IPS-15b (cell line): Measurements from ENCODE around the gene CCDC197.

Experiments
- H3K27me3 ChIP-seq: one replicate; pipeline ENCODE4 v1.6.1; 2013; ENCODE audit warnings: low read length; ENCODE audit not compliant: control insufficient read depth, insufficient read depth
- H3K36me3 ChIP-seq: one replicate; pipeline ENCODE4 v1.6.1; 2013; ENCODE audit warnings: low read length; ENCODE audit not compliant: control insufficient read depth, insufficient read depth
- H3K4me1 ChIP-seq: one replicate; pipeline ENCODE4 v1.6.1; 2013; ENCODE audit warnings: mild to moderate bottlenecking, low read length; ENCODE audit not compliant: control insufficient read depth, insufficient read depth
- H3K4me3 ChIP-seq: one replicate; pipeline ENCODE4 v1.5.1; 2013; ENCODE audit warnings: low read depth, low read length
- H3K9ac ChIP-seq: one replicate; pipeline ENCODE4 v1.6.1; 2013; ENCODE audit warnings: low read depth, mild to moderate bottlenecking, low read length
- H3K9me3 ChIP-seq: one replicate; pipeline ENCODE4 v1.6.1; 2013; ENCODE audit warnings: mild to moderate bottlenecking, low read length; ENCODE audit not compliant: control insufficient read depth, insufficient read depth

CCDC197 gene

DNA sequence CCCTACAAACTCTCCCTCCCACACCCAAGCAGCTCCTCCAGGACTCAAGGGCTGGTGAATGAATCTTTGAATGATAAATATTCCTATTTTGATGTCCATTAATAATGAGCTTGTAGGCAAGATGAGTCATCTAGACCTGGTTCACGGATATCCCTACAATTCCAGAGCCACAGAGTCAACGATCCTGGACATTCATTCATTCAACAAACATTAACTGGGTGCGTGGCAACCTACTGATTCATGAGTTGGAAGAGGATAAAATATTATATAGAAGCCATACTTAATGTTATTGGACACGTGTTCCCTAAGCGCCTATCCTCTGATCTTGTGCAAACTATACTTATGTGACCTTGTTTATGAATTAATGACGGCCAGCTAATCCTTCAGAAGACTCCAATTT, 28.6 kb downstream of the CCDC197 start:
- H3K36me3 ChIP-seq: no peaks in the 10 kb centered on the region
- H3K27me3 ChIP-seq: peaks cover 3% of the 10 kb centered on the region
- peaks cover 4% of the 10 kb centered on the region for H3K4me1 ChIP-seq
- peak overlapping the region; percentile 19 for H3K4me3 ChIP-seq
- H3K9me3 ChIP-seq: no peaks in the 10 kb centered on the region
- no peak overlapping the region for H3K9ac ChIP-seq

DNA sequence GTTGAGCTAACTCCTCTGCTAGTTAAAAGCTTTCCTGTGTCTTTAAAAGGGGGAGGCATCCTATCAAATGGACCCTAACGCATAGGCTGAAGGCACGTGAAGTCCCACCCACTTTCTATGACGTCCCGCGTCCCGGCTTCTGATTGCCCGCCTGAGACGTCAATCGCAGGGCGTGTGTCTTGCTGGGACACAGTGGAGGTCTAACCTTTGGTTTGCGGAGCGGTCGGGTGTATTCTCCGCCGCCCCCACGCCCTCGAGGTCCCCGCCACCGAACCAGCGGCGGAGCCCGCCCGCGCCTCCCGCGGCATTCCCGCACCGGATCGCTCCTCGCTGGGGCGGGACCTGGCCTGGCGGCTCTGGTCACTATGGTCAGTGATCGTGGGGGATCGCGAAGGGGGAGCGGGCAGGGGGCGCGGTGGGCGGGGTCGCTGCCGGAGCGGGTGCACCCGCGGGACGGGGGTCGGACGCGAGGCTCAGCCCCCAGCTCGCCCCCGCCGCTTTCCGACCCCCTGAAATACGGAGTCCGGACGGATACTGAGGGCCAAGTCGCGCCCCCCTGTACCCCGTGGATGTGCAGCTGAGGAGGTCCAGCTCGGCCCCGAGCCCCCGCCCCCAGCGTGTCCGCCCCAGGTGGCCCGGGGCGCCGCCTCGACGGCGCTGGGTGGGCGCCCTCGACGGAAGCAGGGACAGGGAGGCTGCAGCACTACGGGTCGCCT, 29.2 kb downstream of the CCDC197 start, which contains the start of gene OTUB2:
TSS of gene OTUB2 (plus strand) at position 168 of the 716 bp plus-strand sequence. CDS start at position 366, 198 bp downstream.
- Histone ChIP-seq H3K4me1 (peaks cover 4% of the 10 kb centered on the region), H3K27me3 (peaks cover 3% of the 10 kb centered on the region), H3K9ac (no peak within 1 kb of the TSS), H3K9me3 (no peaks in the 10 kb centered on the region), H3K36me3 (no peaks in the 10 kb centered on the region), H3K4me3 (peak within 1 kb of the TSS; percentile 46)

DNA sequence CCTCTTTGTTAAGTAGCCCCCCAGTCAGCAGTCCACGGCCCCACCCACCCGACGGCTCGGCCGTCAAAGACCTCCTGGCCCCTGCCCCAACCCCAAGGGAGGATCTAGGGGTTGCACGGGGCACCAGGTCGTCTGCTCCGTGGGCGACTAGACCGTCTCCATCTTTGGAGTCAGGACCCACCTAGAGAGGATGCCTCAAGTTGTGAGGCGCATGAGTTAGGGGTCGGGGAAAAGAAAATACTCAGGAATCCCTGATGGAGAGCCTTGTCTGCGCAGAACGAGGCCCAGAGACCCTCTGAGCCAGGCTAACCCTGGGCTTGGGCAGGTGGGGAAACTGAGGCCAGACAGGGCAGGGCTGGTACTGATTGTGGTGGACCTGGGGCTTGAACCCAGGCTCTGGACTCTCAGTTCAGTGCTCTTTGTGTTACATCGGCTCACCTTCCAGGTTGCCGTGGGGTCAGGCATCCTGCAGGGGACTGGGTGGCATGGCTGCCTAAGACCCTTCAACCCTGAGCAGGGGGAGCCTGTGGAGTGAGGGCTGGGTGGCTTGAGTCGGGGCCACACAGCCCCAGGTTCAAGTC, 29.9 kb downstream of the CCDC197 start:
- Histone ChIP-seq H3K27me3 (peaks cover 3% of the 10 kb centered on the region), H3K4me1 (peaks cover 2% of the 10 kb centered on the region), H3K36me3 (no peaks in the 10 kb centered on the region), H3K9ac (no peak overlapping the region), H3K4me3 (peak overlapping the region; percentile 46), H3K9me3 (no peaks in the 10 kb centered on the region)

DNA sequence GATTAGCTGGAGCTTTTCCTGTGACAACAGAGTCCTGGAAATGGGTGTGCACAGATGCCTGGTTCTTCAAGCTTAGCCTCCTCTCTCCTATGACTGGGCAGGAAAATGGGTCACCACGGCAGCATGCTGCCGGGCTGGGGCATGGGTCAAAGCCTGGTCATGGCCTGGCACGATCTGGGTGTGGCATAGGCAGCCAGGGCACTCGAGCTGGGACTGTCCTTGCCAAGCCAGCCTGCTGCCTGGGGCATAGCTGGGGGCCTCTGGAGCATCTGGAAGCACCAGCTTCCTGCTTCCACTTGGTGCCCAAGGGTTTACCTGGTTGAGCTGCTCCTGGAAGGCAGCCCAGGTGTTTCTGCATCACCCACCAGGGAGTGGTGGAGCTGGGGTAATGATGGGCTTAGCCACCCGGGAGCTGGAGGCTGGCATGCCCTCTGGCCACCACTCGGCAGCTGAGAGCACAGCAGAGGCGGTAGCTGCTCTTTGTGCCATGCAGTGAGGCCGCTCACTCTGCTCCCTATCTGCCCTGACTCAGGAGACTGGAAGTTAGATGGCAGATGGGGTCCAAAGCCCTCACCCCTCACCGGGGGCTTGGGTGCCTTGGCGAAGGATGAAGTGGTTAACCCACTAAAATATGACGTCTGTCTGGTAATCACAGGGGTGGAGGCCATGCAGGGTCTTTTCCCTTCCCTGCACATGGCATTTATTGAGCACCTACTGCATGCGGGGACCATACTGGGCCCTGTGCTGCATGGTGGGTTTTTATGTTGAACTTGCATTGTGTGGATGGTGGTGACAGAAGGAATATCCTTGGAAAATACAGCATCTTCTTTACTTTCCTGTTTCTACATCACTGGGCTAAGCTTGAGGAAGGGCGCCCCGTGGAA, 30.7 kb downstream of the CCDC197 start:
- Histone ChIP-seq H3K4me1 (peaks cover 2% of the 10 kb centered on the region), H3K36me3 (no peaks in the 10 kb centered on the region), H3K9me3 (no peaks in the 10 kb centered on the region), H3K4me3 (no peak overlapping the region), H3K9ac (no peak overlapping the region), H3K27me3 (peaks cover 3% of the 10 kb centered on the region)

DNA sequence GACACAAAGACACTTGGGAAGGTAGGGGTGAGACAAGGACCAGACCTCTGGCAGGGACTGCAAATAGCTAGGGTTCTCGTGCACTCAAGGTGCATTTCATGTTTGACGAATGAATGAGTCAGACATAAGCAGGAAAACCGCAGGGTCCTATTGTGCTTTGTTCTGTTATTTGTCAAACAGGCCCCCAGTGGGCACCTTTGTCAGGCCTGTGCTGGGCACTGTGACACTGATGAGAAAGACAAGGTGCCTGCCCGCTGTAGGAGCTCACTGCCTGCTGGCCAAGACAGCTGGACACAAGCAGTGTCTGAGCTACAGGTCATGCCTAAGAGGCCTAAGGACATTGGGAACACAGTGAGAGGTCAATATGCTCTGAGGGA, 31.3 kb downstream of the CCDC197 start:
- Histone ChIP-seq H3K4me3 (no peak overlapping the region), H3K9ac (no peak overlapping the region), H3K9me3 (no peaks in the 10 kb centered on the region), H3K4me1 (peaks cover 2% of the 10 kb centered on the region), H3K36me3 (no peaks in the 10 kb centered on the region), H3K27me3 (peaks cover 3% of the 10 kb centered on the region)

DNA sequence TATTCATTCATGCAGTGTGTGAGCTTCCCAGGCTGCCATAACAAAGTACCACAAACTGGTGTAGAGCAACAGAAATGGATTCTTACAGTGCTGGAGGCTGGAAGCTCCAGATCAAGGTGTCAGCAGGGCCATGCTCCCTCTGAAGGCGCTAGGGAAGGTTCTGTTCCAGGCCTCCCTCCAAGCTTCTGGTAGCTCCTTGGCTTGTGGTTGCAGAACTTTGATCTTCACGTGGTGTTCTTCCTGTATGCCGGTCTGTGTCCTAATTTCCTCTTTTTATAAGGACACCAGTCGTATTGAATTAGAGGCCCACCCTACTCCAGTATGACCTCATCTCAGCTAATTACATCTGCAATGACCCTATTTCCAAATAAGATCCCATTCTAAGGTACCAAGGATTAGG, 32.2 kb downstream of the CCDC197 start:
- H3K4me3 ChIP-seq: no peak overlapping the region
- peaks cover 3% of the 10 kb centered on the region for H3K27me3 ChIP-seq
- H3K4me1 ChIP-seq: peaks cover 2% of the 10 kb centered on the region
- no peaks in the 10 kb centered on the region for H3K9me3 ChIP-seq
- no peaks in the 10 kb centered on the region for H3K36me3 ChIP-seq
- no peak overlapping the region for H3K9ac ChIP-seq

DNA sequence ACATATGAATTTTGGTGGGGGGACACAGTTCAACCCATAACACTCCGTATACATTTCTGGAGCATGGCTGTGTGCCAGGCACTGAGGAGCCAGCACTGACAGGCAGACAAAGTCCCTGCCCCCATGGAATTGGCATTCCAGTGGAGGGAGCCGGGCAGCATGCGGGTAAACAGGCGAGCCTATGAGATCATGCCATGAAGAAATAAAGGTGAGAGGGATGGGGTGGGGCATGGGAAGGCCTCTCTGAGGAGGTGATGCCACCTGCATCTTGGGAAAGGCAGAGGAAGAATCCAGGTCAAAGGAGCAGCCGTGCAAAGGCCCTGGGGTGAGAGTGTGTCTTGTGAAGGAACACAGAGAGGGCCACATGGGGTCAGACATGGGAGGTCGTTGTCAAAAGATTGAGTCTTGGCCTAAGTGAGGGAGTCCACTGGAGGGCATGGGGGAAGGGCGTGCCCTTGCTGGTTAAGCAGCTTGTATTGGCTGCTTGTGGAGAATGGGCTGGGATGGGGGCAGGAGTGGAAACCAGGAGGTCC, 32.6 kb downstream of the CCDC197 start:
- Histone ChIP-seq H3K36me3 (no peaks in the 10 kb centered on the region), H3K9ac (no peak overlapping the region)

DNA sequence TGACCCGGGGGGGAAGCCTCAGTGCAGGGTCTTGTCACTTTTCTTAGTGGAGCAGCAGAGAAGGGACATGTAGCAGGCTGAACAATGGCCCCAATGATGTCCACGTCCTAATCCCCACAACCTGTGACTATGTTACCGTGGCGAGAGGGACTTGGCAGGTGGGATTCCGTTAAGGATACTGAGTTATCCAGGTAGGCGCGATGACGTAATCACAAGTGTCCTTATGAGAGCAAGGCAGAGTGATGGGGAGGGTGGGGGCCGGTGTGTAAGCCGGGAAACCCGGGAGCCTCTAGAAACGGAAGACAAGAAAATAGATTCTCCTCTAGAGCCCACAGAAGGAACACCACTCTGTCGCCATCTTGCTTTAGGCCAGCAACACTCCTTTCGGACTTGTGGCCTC, 33.5 kb downstream of the CCDC197 start:
- H3K9me3 ChIP-seq: no peaks in the 10 kb centered on the region
- no peaks in the 10 kb centered on the region for H3K36me3 ChIP-seq
- no peak overlapping the region for H3K9ac ChIP-seq
- peaks cover 2% of the 10 kb centered on the region for H3K4me1 ChIP-seq
- no peak overlapping the region for H3K4me3 ChIP-seq
- peaks cover 3% of the 10 kb centered on the region for H3K27me3 ChIP-seq

More for the DNA sequence above, 32.6 kb downstream of the CCDC197 start:
- peaks cover 3% of the 10 kb centered on the region for H3K27me3 ChIP-seq
- H3K4me1 ChIP-seq: peaks cover 2% of the 10 kb centered on the region
- no peak overlapping the region for H3K4me3 ChIP-seq
- no peaks in the 10 kb centered on the region for H3K9me3 ChIP-seq

DNA sequence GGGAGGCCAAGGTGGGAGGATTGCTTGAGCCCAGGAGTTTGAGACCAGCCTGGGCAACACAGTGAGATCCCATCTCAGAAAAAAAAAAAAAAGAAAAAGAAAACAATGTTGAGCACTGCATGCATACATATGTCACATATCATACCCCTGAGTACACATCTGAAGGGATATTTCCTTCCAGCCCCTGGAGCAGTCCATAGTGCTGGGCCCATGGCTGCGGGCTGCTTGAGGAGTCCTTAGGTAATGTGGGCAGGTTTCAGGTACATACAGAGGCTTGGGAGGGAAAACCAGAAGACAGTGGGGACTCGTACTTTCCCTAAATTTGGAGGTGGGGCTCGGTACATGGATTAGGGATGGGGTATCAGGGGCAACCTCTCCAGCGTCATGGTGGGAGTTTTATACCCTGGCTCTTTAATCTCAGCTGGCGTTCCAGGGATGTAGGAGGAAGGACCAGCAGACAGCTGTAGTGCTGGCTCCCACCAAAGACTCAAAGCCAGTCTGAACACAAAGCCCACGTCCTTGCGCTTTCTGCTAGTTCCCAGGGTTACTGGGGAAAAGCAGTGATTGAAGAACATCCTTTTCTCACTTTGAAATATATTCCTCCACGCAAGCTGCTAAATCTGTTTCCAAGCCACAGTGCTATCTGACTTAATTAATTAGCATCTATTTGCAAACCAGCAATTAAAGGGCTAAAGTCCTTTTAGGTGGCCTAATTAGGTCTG, 34.2 kb downstream of the CCDC197 start:
- H3K9ac ChIP-seq: no peak overlapping the region
- no peaks in the 10 kb centered on the region for H3K9me3 ChIP-seq
- H3K27me3 ChIP-seq: peaks cover 3% of the 10 kb centered on the region
- H3K4me1 ChIP-seq: peaks cover 2% of the 10 kb centered on the region
- H3K4me3 ChIP-seq: no peak overlapping the region
- H3K36me3 ChIP-seq: no peaks in the 10 kb centered on the region

DNA sequence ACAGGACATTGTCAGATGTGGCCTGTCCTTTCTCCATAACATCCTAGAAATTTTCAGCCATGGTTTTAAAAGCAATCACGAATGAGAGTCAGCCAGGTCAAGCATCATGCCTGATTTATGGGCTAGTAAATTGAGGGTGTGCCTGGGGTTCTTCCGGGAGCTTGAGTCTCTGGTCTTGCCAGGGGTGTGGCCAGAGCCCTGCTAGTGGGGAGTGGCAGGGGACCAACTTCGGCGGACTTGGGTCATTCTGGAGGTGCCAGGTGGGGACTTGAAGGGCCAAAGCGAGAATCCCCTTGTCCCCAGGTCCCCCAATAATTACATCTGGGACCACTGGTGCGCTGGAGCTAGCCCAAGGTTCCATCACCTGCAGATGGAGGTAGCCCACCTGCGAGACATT, 34.8 kb downstream of the CCDC197 start:
- Histone ChIP-seq H3K9ac (no peak overlapping the region), H3K27me3 (peaks cover 3% of the 10 kb centered on the region), H3K4me1 (peaks cover 3% of the 10 kb centered on the region), H3K36me3 (no peaks in the 10 kb centered on the region), H3K4me3 (no peak overlapping the region), H3K9me3 (no peaks in the 10 kb centered on the region)

DNA sequence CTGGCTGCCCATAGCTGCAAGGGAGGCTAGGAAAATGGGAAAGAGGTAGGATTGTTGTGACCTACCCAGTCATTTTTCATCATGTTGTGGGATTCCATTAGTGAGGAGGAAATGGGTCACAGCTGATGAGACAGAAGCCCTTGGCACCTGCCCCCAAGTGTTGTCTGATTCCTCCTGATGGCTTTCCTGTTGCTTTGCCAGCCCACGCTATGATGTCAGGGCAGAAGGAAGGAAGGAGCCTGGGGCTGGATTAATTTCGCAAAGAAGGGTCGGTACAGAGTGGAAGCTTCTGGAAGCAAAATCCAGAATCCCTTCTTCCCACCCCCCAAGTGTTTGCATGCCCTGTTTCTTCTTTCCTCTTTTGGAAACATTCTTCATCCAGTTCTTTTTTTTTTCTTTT, 37.8 kb downstream of the CCDC197 start:
- no peaks in the 10 kb centered on the region for H3K27me3 ChIP-seq

More for the DNA sequence above, 37.8 kb downstream of the CCDC197 start:
- Histone ChIP-seq H3K4me1 (peaks cover 3% of the 10 kb centered on the region), H3K9ac (no peak overlapping the region), H3K36me3 (peaks cover 2% of the 10 kb centered on the region), H3K9me3 (no peaks in the 10 kb centered on the region), H3K4me3 (no peak overlapping the region)
